NCI-H1092 treated with DMSO at 0.1 percent for 48 hours (cell line): ENCODE data around the gene ATR.
"Not testable (repeated sequence)": the region's sequence is repeated elsewhere in the genome, so short reads cannot be mapped to it uniquely, and the experiment has no call there.

Source experiments
- DNase-seq: peaks from one replicate; lab custom pipeline; 2025; lab: John Stamatoyannopoulos, UW

The ATR gene

GRCh38 chr3:142592268-142592667 is 13.7 kb upstream of the ATR start:
- not testable (repeated sequence) for DNase-seq

GRCh38 chr3:142588703-142589102 is 10.2 kb upstream of the ATR start:
- no peak for DNase-seq

- peak; percentile 62 for DNase-seq
Observed at GRCh38 chr3:142586803-142587406, 8.4 kb upstream of the ATR start.

- DNase-seq = not testable (repeated sequence)
Observed at GRCh38 chr3:142581070-142581469, 2.5 kb upstream of the ATR start.

- DNase-seq = no peak
Observed at GRCh38 chr3:142580061-142580423, 1.5 kb upstream of the ATR start.

GRCh38 chr3:142577696-142578328 is 721 bp downstream of the ATR start:
- peak; percentile 44 for DNase-seq

- DNase-seq = no peak
Observed at GRCh38 chr3:142576792-142577191, 1.7 kb downstream of the ATR start.

GRCh38 chr3:142574665-142575064 is 3.9 kb downstream of the ATR start:
- no peak for DNase-seq

GRCh38 chr3:142574223-142574622 is 4.3 kb downstream of the ATR start:
- not testable (repeated sequence) for DNase-seq

GRCh38 chr3:142569422-142569821 is 9.1 kb downstream of the ATR start:
- DNase-seq = not testable (repeated sequence)

- no peak for DNase-seq
Observed at GRCh38 chr3:142568393-142569017, 10.0 kb downstream of the ATR start.

- DNase-seq = no peak
Observed at GRCh38 chr3:142566096-142566495, 12.4 kb downstream of the ATR start.

GRCh38 chr3:142563496-142563997 is 15.0 kb downstream of the ATR start:
- DNase-seq = no peak

GRCh38 chr3:142560118-142560517 is 18.4 kb downstream of the ATR start:
- DNase-seq = no peak

- DNase-seq = no peak
Observed at GRCh38 chr3:142553741-142554140, 24.8 kb downstream of the ATR start.

- DNase-seq = not testable (repeated sequence)
Observed at GRCh38 chr3:142552579-142552978, 26.0 kb downstream of the ATR start.

GRCh38 chr3:142549986-142550385 is 28.5 kb downstream of the ATR start:
- DNase-seq = no peak

GRCh38 chr3:142543307-142543706 is 35.2 kb downstream of the ATR start:
- no peak for DNase-seq

GRCh38 chr3:142542054-142542453 is 36.5 kb downstream of the ATR start:
- DNase-seq = no peak

GRCh38 chr3:142536519-142536918 is 42.0 kb downstream of the ATR start:
- no peak for DNase-seq

GRCh38 chr3:142534543-142534942 is 44.0 kb downstream of the ATR start:
- DNase-seq = no peak

GRCh38 chr3:142530296-142530695 is 48.2 kb downstream of the ATR start:
- no peak for DNase-seq

- no peak for DNase-seq
Observed at GRCh38 chr3:142523921-142524566, 54.5 kb downstream of the ATR start.
